Measurements from ENCODE around the gene FSD2. TPM values are rescaled to one million over a fixed set of nuclear protein-coding genes. Genes with fewer than 3 reads are reported as not detected.
"Not testable (repeated sequence)": the region's sequence is repeated elsewhere in the genome, so short reads cannot be mapped to it uniquely, and the experiment has no call there.

The FSD2 gene
- total and polyA plus RNA-seq, 2 of the 4 experiments (the other 2 are of a cell fraction): not detected

- H2AK9ac ChIP-seq (replicated peaks; ENCODE audit: low read depth, low read length, poor library complexity); H3K14ac ChIP-seq (replicated peaks; ENCODE audit: low read depth, low read length); H3K9ac ChIP-seq (ENCODE audit: low read depth, low read length); H3K18ac ChIP-seq (ENCODE audit: low read depth, low read length); H2BK120ac ChIP-seq (ENCODE audit: low read depth, low read length); H3K27ac ChIP-seq (ENCODE audit: insufficient read depth, low read length); H3K4me3 ChIP-seq (ENCODE audit: insufficient read depth, low read depth, low read length); BruUV-seq (replicated peaks); intact Hi-C loops (cut with micrococcal nuclease); H3K4me2 ChIP-seq (ENCODE audit: low read depth, low read length); H3K9me3 ChIP-seq (ENCODE audit: control insufficient read depth, insufficient read depth, low read length); ATAC-seq (ENCODE audit: low read depth); H3K9me1 ChIP-seq (ENCODE audit: insufficient read depth, low read length); H4K8ac ChIP-seq (ENCODE audit: low read depth in 2 of 2, low read length in 2 of 2); H3K4ac ChIP-seq (ENCODE audit: low read depth, low read length); H3K23ac ChIP-seq (ENCODE audit: low read depth, low read length); H4K5ac ChIP-seq (ENCODE audit: low read depth, low read length); H4K91ac ChIP-seq (ENCODE audit: insufficient read depth, low read depth, low read length); H3K27me3 ChIP-seq (ENCODE audit: control insufficient read depth, insufficient read depth, low read length); H4K20me1 ChIP-seq (ENCODE audit: insufficient read depth, low read length); H2BK20ac ChIP-seq (ENCODE audit: low read depth, low read length); H2BK15ac ChIP-seq (ENCODE audit: low read depth, low read length); H3K79me1 ChIP-seq (ENCODE audit: low read depth in 1 of 2, low read length in 2 of 2); H2AFZ ChIP-seq (replicated peaks; ENCODE audit: low read length, poor library complexity); H2AK5ac ChIP-seq (ENCODE audit: low read depth, low read length); dilution Hi-C loops (cut with HindIII; ENCODE audit: low sequenced_read_pairs, unreplicated experiment); POLR2A ChIA-PET (ENCODE audit: unreplicated experiment); CTCF ChIA-PET; H3K4me1 ChIP-seq (ENCODE audit: control insufficient read depth, insufficient read depth, low read length); H3K56ac ChIP-seq (ENCODE audit: extremely low read depth, insufficient read depth, low read length): not testable (repeated sequence)
- peak; percentile 58 for DNase-seq
- Histone ChIP-seq H2BK5ac (ENCODE audit: low read depth, low read length, poor library complexity, severe bottlenecking) (peak overlapping the region; percentile 7), H3K36me3 (ENCODE audit: control insufficient read depth, insufficient read depth, low read length) (peaks cover 41% of the 10 kb centered on the region)
- in situ Hi-C loops (cut with MboI; ENCODE audit: low sequenced_read_pairs): loop anchor here (10.0 kb wide), 1 partner anchor 287 kb away; no protein-coding TSS in a partner anchor
- WGBS, 2 experiments (ENCODE audit: extremely low coverage in 2 of 2, insufficient read length in 1 of 2): no CpG with 5 or more reads among the region's 3 CpGs
Observed at GRCh38 chr15:82821396-82821795, 15.5 kb upstream of the FSD2 start.

Measured in IMR-90 (cell line).